Parathyroid adenoma (tissue), 2 donors: ENCODE results near the gene SPATA25.
A peak's percentile ranks its signal among the peaks of the same experiment; 100 is the strongest.

Experiments
- H2AFZ ChIP-seq: fragments of 300-600 bp; sonication (generic); one replicate; pipeline ENCODE4 v1.7.0; 2017; ENCODE audit warnings: antibody characterized with exemption, mild to moderate bottlenecking
- H3K27ac ChIP-seq: fragments of 300-600 bp; sonication (generic); one replicate; pipeline ENCODE4 v1.7.0; 2017
- H3K27me3 ChIP-seq: fragments of 300-600 bp; sonication (generic); one replicate; pipeline ENCODE4 v1.7.0; 2017; ENCODE audit warnings: low read length; ENCODE audit not compliant: control insufficient read depth, insufficient read depth
- H3K36me3 ChIP-seq: fragments of 300-600 bp; sonication (generic); one replicate; pipeline ENCODE4 v1.7.0; 2017; ENCODE audit warnings: low read length; ENCODE audit not compliant: control insufficient read depth, insufficient read depth
- H3K4me1 ChIP-seq: fragments of 300-600 bp; sonication (generic); one replicate; pipeline ENCODE4 v1.7.0; 2017; ENCODE audit warnings: control low read depth
- H3K4me2 ChIP-seq: fragments of 300-600 bp; sonication (generic); one replicate; pipeline ENCODE4 v1.7.0; 2017; ENCODE audit warnings: low read length
- H3K4me3 ChIP-seq: fragments of 300-600 bp; sonication (generic); one replicate; pipeline ENCODE4 v1.7.0; 2017; ENCODE audit warnings: low read depth, low read length
- H3K79me2 ChIP-seq: fragments of 300-600 bp; sonication (generic); one replicate; pipeline ENCODE4 v1.7.0; 2017; ENCODE audit warnings: control low read depth
- H3K9ac ChIP-seq: fragments of 300-600 bp; sonication (generic); one replicate; pipeline ENCODE4 v1.7.0; 2017; ENCODE audit warnings: mild to moderate bottlenecking
- H3K9me3 ChIP-seq: fragments of 300-600 bp; sonication (generic); one replicate; pipeline ENCODE4 v1.7.0; 2017; ENCODE audit warnings: low read length; ENCODE audit not compliant: control insufficient read depth
- TF ChIP-seq, protein P1 (sequence below): fragments of 300-600 bp; sonication (generic); IDR thresholded peaks from one replicate; pipeline ENCODE4 v1.7.0; 2017; ENCODE audit warnings: antibody characterized with exemption, mild to moderate bottlenecking
- donor health status: primary hyperparathyroidism.

The SPATA25 gene

DNA sequence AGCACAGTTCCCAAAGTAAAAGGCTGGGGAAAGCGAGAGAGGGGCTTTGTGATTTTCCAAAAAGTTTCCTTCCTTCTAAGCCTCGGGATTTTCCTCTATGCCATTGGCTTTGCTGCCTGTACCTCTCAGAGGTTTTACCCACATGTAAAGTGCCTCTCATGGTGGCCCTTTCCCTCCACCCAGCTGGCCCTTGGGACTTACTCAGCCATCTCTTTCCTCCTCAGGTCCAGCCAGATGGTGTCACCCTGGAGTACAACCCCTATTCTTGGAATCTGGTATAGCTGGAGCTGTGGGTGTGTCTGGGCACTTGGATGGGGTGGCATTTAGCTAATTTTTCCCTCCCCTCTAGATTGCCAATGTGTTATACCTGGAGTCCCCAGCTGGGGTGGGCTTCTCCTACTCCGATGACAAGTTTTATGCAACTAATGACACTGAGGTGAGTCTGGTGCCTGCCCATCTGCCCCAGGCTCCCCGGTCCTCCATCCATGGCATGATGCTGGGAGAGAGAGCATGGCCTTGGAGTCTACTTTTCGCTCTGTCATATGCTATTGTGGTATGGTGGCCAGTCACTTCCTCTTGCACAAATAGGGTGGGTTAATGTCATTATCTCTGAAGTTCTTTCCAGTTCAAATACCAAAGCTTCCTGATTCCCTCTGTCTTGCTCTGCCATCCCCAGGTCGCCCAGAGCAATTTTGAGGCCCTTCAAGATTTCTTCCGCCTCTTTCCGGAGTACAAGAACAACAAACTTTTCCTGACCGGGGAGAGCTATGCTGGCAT lies 4.8 kb upstream of the SPATA25 start:
- peak overlapping the region; percentile 84 for H2AFZ ChIP-seq
- H3K36me3 ChIP-seq = no peaks in the 10 kb centered on the region
- peak overlapping the region; percentile 25 for H3K9ac ChIP-seq
- H3K9me3 ChIP-seq = no peaks in the 10 kb centered on the region
- H3K79me2 ChIP-seq = no peaks in the 10 kb centered on the region
- H3K27ac ChIP-seq = no peak overlapping the region
- no peaks in the 10 kb centered on the region for H3K27me3 ChIP-seq
- TF ChIP-seq, protein P1, sequence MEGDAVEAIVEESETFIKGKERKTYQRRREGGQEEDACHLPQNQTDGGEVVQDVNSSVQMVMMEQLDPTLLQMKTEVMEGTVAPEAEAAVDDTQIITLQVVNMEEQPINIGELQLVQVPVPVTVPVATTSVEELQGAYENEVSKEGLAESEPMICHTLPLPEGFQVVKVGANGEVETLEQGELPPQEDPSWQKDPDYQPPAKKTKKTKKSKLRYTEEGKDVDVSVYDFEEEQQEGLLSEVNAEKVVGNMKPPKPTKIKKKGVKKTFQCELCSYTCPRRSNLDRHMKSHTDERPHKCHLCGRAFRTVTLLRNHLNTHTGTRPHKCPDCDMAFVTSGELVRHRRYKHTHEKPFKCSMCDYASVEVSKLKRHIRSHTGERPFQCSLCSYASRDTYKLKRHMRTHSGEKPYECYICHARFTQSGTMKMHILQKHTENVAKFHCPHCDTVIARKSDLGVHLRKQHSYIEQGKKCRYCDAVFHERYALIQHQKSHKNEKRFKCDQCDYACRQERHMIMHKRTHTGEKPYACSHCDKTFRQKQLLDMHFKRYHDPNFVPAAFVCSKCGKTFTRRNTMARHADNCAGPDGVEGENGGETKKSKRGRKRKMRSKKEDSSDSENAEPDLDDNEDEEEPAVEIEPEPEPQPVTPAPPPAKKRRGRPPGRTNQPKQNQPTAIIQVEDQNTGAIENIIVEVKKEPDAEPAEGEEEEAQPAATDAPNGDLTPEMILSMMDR = peak; percentile 19
- peaks cover 3% of the 10 kb centered on the region for H3K4me1 ChIP-seq
- peak overlapping the region; percentile 97 for H3K4me2 ChIP-seq
- H3K4me3 ChIP-seq = peak overlapping the region; percentile 92

DNA sequence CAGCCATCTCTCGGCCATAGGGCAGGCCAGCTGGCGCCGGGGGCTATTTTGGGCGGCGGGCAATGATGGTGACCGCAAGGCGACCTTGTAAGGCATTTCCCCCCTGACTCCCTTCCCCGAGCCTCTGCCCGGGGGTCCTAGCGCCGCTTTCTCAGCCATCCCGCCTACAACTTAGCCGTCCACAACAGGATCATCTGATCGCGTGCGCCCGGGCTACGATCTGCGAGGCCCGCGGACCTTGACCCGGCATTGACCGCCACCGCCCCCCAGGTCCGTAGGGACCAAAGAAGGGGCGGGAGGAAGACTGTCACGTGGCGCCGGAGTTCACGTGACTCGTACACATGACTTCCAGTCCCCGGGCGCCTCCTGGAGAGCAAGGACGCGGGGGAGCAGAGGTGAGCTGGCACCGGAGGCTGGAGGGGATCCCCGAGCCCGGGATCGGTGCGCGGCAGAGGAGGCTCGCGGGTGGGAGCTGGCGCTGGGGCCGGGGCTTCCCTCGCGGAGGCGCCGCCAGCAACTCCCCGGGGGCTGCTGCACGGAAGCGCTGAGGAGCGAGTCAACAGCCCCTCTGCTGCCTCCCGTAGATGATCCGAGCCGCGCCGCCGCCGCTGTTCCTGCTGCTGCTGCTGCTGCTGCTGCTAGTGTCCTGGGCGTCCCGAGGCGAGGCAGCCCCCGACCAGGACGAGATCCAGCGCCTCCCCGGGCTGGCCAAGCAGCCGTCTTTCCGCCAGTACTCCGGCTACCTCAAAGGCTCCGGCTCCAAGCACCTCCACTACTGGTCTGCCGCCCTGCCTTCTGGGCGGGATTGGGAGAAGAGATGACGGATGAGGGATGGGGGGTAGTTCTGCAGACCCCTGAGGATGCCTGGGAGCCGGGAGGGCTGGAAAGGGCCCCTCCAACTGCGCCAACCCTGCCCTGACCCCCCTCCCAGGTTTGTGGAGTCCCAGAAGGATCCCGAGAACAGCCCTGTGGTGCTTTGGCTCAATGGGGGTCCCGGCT lies 3.9 kb upstream of the SPATA25 start, which contains the start of the genes CTSA and NEURL2:
TSS of gene CTSA (plus strand) at position 351 of the 999 bp plus-strand sequence. CDS start at position 585, 234 bp downstream.
TSS of gene NEURL2 (minus strand) at position 224 of the 999 bp plus-strand sequence. CDS start at position 7, 217 bp downstream.
- TF ChIP-seq, protein P1 = no peak
- Histone ChIP-seq H3K27ac (peak within 1 kb of the TSS; percentile 47), H3K4me3 (peak within 1 kb of the TSS; percentile 92), H3K9ac (peak within 1 kb of the TSS; percentile 25), H3K36me3 (no peaks in the 10 kb centered on the region), H3K79me2 (no peaks in the 10 kb centered on the region), H3K4me1 (peaks cover 3% of the 10 kb centered on the region), H3K27me3 (no peaks in the 10 kb centered on the region), H3K4me2 (peak within 1 kb of the TSS; percentile 97), H2AFZ (peak within 1 kb of the TSS; percentile 84), H3K9me3 (no peaks in the 10 kb centered on the region)

DNA sequence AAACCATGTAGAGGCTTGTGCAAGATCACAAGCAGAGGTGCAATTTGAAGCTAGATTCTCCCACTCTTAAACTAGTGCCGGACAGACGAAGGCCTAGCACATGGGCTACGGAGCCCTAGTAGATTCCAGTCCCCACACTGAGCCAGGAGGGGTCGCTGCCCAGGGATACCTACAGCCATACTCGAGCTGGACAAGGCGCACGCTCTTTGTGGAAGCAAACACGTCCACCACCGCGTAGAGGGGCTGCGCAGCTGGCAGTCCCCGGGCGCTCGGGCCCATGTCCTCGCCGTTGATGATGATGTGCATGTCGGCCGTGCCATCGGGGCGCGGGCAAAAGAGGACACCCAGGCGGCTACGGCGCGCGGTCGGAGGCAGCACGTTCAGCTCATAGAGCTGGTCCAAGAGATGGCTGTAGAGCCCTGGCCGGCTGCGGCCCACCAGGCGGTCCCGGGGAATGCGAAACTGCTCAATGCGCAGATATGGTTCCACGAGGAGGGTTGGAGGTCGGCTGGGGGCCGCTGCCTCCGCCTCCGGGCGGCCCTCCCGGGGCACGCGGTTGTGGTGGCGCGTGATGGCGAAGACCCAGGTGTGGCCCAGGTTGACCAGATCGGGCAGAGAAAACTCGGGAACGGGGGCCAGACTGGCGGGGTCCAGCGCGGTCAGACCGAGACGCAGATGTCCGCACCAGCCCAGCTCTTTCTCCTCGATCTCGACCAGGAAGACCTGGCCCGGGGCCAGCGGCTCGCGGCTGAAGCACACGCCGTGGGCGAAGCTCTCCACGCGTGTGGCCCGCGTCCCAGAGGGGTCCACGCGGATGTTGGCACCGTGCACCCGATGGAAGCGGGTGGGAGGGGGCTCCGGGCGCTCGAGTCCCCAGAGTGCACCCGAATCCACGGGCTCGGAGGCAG lies 2.9 kb upstream of the SPATA25 start:
- H3K4me2 ChIP-seq = peak overlapping the region; percentile 97
- no peaks in the 10 kb centered on the region for H3K79me2 ChIP-seq
- TF ChIP-seq, protein P1 = peak; percentile 60
- H3K36me3 ChIP-seq = no peaks in the 10 kb centered on the region
- H3K4me3 ChIP-seq = peak overlapping the region; percentile 92
- no peaks in the 10 kb centered on the region for H3K27me3 ChIP-seq
- no peaks in the 10 kb centered on the region for H3K9me3 ChIP-seq
- no peak overlapping the region for H3K9ac ChIP-seq
- peak overlapping the region; percentile 84 for H2AFZ ChIP-seq
- peaks cover 3% of the 10 kb centered on the region for H3K4me1 ChIP-seq
- H3K27ac ChIP-seq = peak overlapping the region; percentile 47

DNA sequence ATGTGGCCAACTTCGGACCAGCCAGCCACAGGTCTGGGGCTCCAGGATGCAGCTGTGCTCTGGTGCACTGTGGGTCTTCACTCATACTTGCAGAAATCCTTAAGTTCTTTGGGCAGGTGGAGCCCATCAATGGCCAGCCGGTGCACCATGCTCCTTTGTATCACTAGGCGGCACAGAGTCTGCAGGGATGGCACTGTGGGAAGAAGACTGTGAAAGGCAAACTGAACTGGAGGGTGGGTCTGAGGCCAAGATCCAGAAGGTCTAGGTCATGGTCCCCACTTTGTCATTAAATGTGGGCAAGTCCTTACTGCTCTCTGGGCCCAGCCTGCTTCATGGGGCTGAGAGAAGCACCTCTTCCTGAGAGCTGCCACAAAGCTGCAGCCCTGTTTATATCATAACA lies 1.3 kb upstream of the SPATA25 start:
- peaks cover 3% of the 10 kb centered on the region for H3K4me1 ChIP-seq
- H3K9ac ChIP-seq = no peak overlapping the region
- H3K4me3 ChIP-seq = no peak overlapping the region
- no peaks in the 10 kb centered on the region for H3K27me3 ChIP-seq
- no peaks in the 10 kb centered on the region for H3K9me3 ChIP-seq
- no peak overlapping the region for H3K4me2 ChIP-seq
- no peaks in the 10 kb centered on the region for H3K79me2 ChIP-seq
- H3K36me3 ChIP-seq = no peaks in the 10 kb centered on the region
- no peak overlapping the region for H2AFZ ChIP-seq
- no peak overlapping the region for H3K27ac ChIP-seq
- TF ChIP-seq, protein P1 = no peak
